OCI-LY1 (cell line): ENCODE measurements around the gene GIPC2.

Source experiments
- CTCF ChIP-seq: fragments of 200-600 bp; sonication (generic), shearing (Covaris generic); IDR thresholded peaks from 2 replicates; pipeline ENCODE4 v1.5.1; 2017; ENCODE audit warnings: mild to moderate bottlenecking, antibody characterized with exemption, low read length, moderate library complexity, mixed read lengths
- EZH2 ChIP-seq: fragments of 200-600 bp; sonication (generic), shearing (Covaris generic); IDR thresholded peaks from 2 replicates; pipeline ENCODE4 v1.8.0; 2017; ENCODE audit warnings: borderline replicate concordance, mixed run types, mild to moderate bottlenecking, antibody characterized with exemption, low read length, moderate library complexity, mixed read lengths

GRCh38 chr1:78068681-78069283 lies 23.0 kb downstream of the GIPC2 start:
- no peak for TF ChIP-seq CTCF
- TF ChIP-seq EZH2, result no peak
